Upper lobe of right lung (tissue), 1 donor: ENCODE data around the gene ANKK1. TPM values are rescaled to one million over a fixed set of nuclear protein-coding genes. Genes with fewer than 3 reads are reported as not detected.

Experiments used
- ATAC-seq: fragments of 200-7000 bp; cut with Tn5 transposase; one replicate; pipeline ENCODE4 v1.9.1; 2020; ENCODE audit warnings: mild to moderate bottlenecking, moderate library complexity
- DNase-seq: peaks from one replicate; pipeline ENCODE4 v3.0.0-alpha.2; 2020
- H3K27ac ChIP-seq: fragments of 200-600 bp; one replicate; pipeline ENCODE4 v1.8.0; 2022
- H3K27me3 ChIP-seq: fragments of 200-600 bp; one replicate; pipeline ENCODE4 v1.8.0; 2022; ENCODE audit warnings: mild to moderate bottlenecking
- H3K36me3 ChIP-seq: fragments of 200-600 bp; one replicate; pipeline ENCODE4 v1.8.0; 2022
- H3K4me1 ChIP-seq: fragments of 200-600 bp; one replicate; pipeline ENCODE4 v1.8.0; 2022
- H3K4me3 ChIP-seq: fragments of 200-600 bp; one replicate; pipeline ENCODE4 v1.8.0; 2022; ENCODE audit warnings: mild to moderate bottlenecking
- H3K9me3 ChIP-seq: fragments of 200-600 bp; one replicate; pipeline ENCODE4 v1.8.0; 2022
- CTCF ChIP-seq: fragments of 200-600 bp; IDR thresholded peaks from one replicate; pipeline ENCODE4 v1.8.0; 2022; ENCODE audit warnings: antibody characterized with exemption
- intact Hi-C: fragments of 100-400 bp; cut with DNase I; formaldehyde crosslinking; loops from one replicate; pipeline ENCODE4 v1.11.0; 2022
- long read RNA-seq: library from polyadenylated mRNA; unstranded; transcript quantifications from one replicate; pipeline ENCODE4 v2.0.0, GENCODE V29; 2021
- total RNA-seq: library from RNA; stranded (reverse); fragmentation: NEBNext Ultra II Directional; extraction: Animal tissue kit (Norgen Biotek cat#: 25700); gene quantifications from one replicate; pipeline ENCODE4 v1.2.1, GENCODE V29; 2021
- donor health status: DM: no; HTN: yes; CAD: no; lungs with severe emphysema.

Gene ANKK1
- not detected for total RNA-seq
- long read RNA-seq = 0 reads

GRCh38 chr11:113387605-113388211, at the start of gene ANKK1:
TSS of gene ANKK1 (plus strand) at chr11:113387779. CDS start at chr11:113387885, 106 bp downstream.
- H3K4me1 ChIP-seq = no peaks in the 10 kb centered on the region
- H3K36me3 ChIP-seq = no peaks in the 10 kb centered on the region
- intact Hi-C loops = no loop called here
- H3K27ac ChIP-seq = no peak within 1 kb of the TSS
- DNase-seq = no peak
- ATAC-seq = peak; percentile 31
- H3K4me3 ChIP-seq = no peak within 1 kb of the TSS
- H3K9me3 ChIP-seq = no peaks in the 10 kb centered on the region
- TF ChIP-seq CTCF = peak; percentile 12
- peaks cover 40% of the 10 kb centered on the region for H3K27me3 ChIP-seq

- Histone ChIP-seq H3K36me3 (peaks cover 66% of the 10 kb centered on the region), H3K9me3 (no peaks in the 10 kb centered on the region)
- intact Hi-C loops = no loop called here
Observed at GRCh38 chr11:113338730-113339129, 48.8 kb upstream of the ANKK1 start.

GRCh38 chr11:113339929-113340589, 47.5 kb upstream of the ANKK1 start:
- peaks cover 74% of the 10 kb centered on the region for H3K36me3 ChIP-seq
- H3K9me3 ChIP-seq = no peaks in the 10 kb centered on the region
- no peaks in the 10 kb centered on the region for H3K27me3 ChIP-seq
- ATAC-seq = no peak
- intact Hi-C loops = no loop called here
- no peak for DNase-seq
- no peak for TF ChIP-seq CTCF
- no peaks in the 10 kb centered on the region for H3K4me1 ChIP-seq
- no peak overlapping the region for H3K27ac ChIP-seq
- H3K4me3 ChIP-seq = no peak overlapping the region

More at GRCh38 chr11:113338730-113339129, 48.8 kb upstream of the ANKK1 start:
- no peak for DNase-seq
- H3K27ac ChIP-seq = no peak overlapping the region
- H3K27me3 ChIP-seq = no peaks in the 10 kb centered on the region
- H3K4me1 ChIP-seq = no peaks in the 10 kb centered on the region
- no peak for ATAC-seq
- no peak overlapping the region for H3K4me3 ChIP-seq
- no peak for TF ChIP-seq CTCF

GRCh38 chr11:113341388-113342165, 46.0 kb upstream of the ANKK1 start:
- intact Hi-C loops = no loop called here
- no peak for DNase-seq
- Histone ChIP-seq H3K9me3 (no peaks in the 10 kb centered on the region), H3K4me1 (no peaks in the 10 kb centered on the region), H3K27me3 (no peaks in the 10 kb centered on the region), H3K4me3 (no peak overlapping the region), H3K27ac (no peak overlapping the region), H3K36me3 (peaks cover 69% of the 10 kb centered on the region)
- ATAC-seq = no peak
- no peak for TF ChIP-seq CTCF

GRCh38 chr11:113345978-113346377, 41.6 kb upstream of the ANKK1 start:
- intact Hi-C loops = no loop called here
- H3K9me3 ChIP-seq = no peaks in the 10 kb centered on the region

More at GRCh38 chr11:113345978-113346377, 41.6 kb upstream of the ANKK1 start:
- no peaks in the 10 kb centered on the region for H3K4me1 ChIP-seq
- ATAC-seq = no peak
- no peak for TF ChIP-seq CTCF
- DNase-seq = no peak
- H3K27me3 ChIP-seq = no peaks in the 10 kb centered on the region
- no peak overlapping the region for H3K27ac ChIP-seq
- H3K4me3 ChIP-seq = no peak overlapping the region
- H3K36me3 ChIP-seq = peaks cover 56% of the 10 kb centered on the region
